Fibroblast of skin of right quadriceps (primary cell): ENCODE data around the gene AAMP.

Experiments
- DNase-seq: peaks from one replicate; pipeline ENCODE4 v3.0.0-alpha.2; 2013

Gene AAMP

GRCh38 chr2:218293715-218294429 is 23.9 kb upstream of the AAMP start:
- DNase-seq = no peak

GRCh38 chr2:218292048-218293014 is 22.4 kb upstream of the AAMP start, which contains the start of gene TMBIM1:
TSS of gene TMBIM1 (minus strand) at chr2:218292503. CDS start at chr2:218282141, 10,362 bp downstream.
- peak; percentile 74 for DNase-seq

- DNase-seq = no peak
Measured at GRCh38 chr2:218291318-218292047, 21.5 kb upstream of the AAMP start.

- DNase-seq = no peak
Measured at GRCh38 chr2:218290316-218291261, 20.7 kb upstream of the AAMP start.

GRCh38 chr2:218289639-218290315 is 19.8 kb upstream of the AAMP start:
- DNase-seq = no peak

- peak; percentile 92 for DNase-seq
Measured at GRCh38 chr2:218286570-218287459, 16.9 kb upstream of the AAMP start.

GRCh38 chr2:218285604-218286003 is 15.7 kb upstream of the AAMP start:
- DNase-seq = no peak

GRCh38 chr2:218284106-218284811 is 14.3 kb upstream of the AAMP start:
- peak; percentile 44 for DNase-seq

- no peak for DNase-seq
Measured at GRCh38 chr2:218282173-218282991, 12.4 kb upstream of the AAMP start.

- no peak for DNase-seq
Measured at GRCh38 chr2:218281449-218281848, 11.5 kb upstream of the AAMP start.

- DNase-seq = no peak
Measured at GRCh38 chr2:218280260-218280870, 10.4 kb upstream of the AAMP start.

- DNase-seq = no peak
Measured at GRCh38 chr2:218278531-218279360, 8.8 kb upstream of the AAMP start.

- no peak for DNase-seq
Measured at GRCh38 chr2:218277921-218278320, 8.0 kb upstream of the AAMP start.

GRCh38 chr2:218276986-218277755 is 7.2 kb upstream of the AAMP start:
- no peak for DNase-seq

- no peak for DNase-seq
Measured at GRCh38 chr2:218275371-218276072, 5.6 kb upstream of the AAMP start.

- no peak for DNase-seq
Measured at GRCh38 chr2:218274586-218274985, 4.6 kb upstream of the AAMP start.
